SK-N-DZ (cell line): ENCODE measurements around the gene USP48.

Experiments used
- DNase-seq: peaks from one replicate; pipeline ENCODE4 v3.0.0-alpha.2; 2015; ENCODE audit warnings: low spot score

The USP48 gene

GRCh38 chr1:21652937-21653743 is 129.8 kb downstream of the USP48 start:
- DNase-seq, result no peak

- no peak for DNase-seq
Measured at GRCh38 chr1:21652101-21652936, 130.6 kb downstream of the USP48 start.

GRCh38 chr1:21651214-21652042 is 131.5 kb downstream of the USP48 start:
- no peak for DNase-seq

GRCh38 chr1:21650400-21650799 is 132.5 kb downstream of the USP48 start:
- no peak for DNase-seq

GRCh38 chr1:21649315-21649714 is 133.6 kb downstream of the USP48 start:
- DNase-seq, result no peak

GRCh38 chr1:21648791-21649190 is 134.2 kb downstream of the USP48 start:
- no peak for DNase-seq

- DNase-seq, result no peak
Measured at GRCh38 chr1:21648352-21648730, 134.6 kb downstream of the USP48 start.

- no peak for DNase-seq
Measured at GRCh38 chr1:21647431-21648351, 135.3 kb downstream of the USP48 start.

- no peak for DNase-seq
Measured at GRCh38 chr1:21645550-21645949, 137.4 kb downstream of the USP48 start.

- DNase-seq, result no peak
Measured at GRCh38 chr1:21644906-21645305, 138.0 kb downstream of the USP48 start.

- no peak for DNase-seq
Measured at GRCh38 chr1:21644348-21644747, 138.6 kb downstream of the USP48 start.

- DNase-seq, result no peak
Measured at GRCh38 chr1:21643624-21644023, 139.3 kb downstream of the USP48 start.

- DNase-seq, result no peak
Measured at GRCh38 chr1:21641967-21642739, 140.8 kb downstream of the USP48 start.

GRCh38 chr1:21641537-21641936 is 141.4 kb downstream of the USP48 start:
- DNase-seq, result no peak

GRCh38 chr1:21641076-21641475 is 141.9 kb downstream of the USP48 start:
- no peak for DNase-seq

- no peak for DNase-seq
Measured at GRCh38 chr1:21640653-21641052, 142.3 kb downstream of the USP48 start.

GRCh38 chr1:21639594-21640041 is 143.3 kb downstream of the USP48 start:
- no peak for DNase-seq

GRCh38 chr1:21638531-21639341 is 144.2 kb downstream of the USP48 start:
- no peak for DNase-seq

- DNase-seq, result no peak
Measured at GRCh38 chr1:21637514-21637913, 145.4 kb downstream of the USP48 start.
